Body of pancreas (tissue), 4 donors: ENCODE measurements around the gene DELE1.

Experiments used
- POLR2A ChIP-seq, 3 donors: fragments of 450-650 bp; IDR thresholded peaks; one replicate each; pipeline ENCODE4 v1.6.1; 2016; ENCODE audit warnings: antibody characterized with exemption in 3 of 3, mild to moderate bottlenecking in 2 of 3
- TF ChIP-seq, protein P1 (sequence below), 7 experiments: fragments of 450-650 bp in 4 of 7; fragments of 200-600 bp in 3 of 7; sonication (generic) in 3 of 7; IDR thresholded peaks; one replicate each; pipeline ENCODE4 v1.5.1; 2016 to 2019; ENCODE audit warnings: antibody characterized with exemption in 7 of 7

DNA sequence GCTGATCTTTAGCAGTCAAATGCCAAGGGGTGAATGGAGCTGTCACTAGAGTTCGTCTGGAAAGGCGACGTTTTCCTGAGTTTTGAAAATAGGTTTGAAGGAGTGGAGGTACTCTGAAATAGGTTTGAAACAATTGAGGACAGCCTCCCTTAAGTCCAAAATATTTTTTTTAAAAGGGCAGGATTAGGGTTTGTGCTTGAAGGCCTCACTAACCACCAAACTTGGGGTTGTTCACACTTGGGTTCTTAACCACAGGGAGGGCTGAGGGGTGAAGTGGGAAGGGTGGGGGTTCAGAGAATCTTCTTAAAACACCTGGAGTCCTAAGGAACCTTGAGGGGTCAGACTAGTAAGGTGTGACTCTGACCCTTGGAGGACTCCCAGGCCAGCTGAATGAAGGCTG, 37.8 kb downstream of the DELE1 start:
- no peak for TF ChIP-seq POLR2A (IDR thresholded peaks at IDR 0.05)
- TF ChIP-seq, protein P1, sequence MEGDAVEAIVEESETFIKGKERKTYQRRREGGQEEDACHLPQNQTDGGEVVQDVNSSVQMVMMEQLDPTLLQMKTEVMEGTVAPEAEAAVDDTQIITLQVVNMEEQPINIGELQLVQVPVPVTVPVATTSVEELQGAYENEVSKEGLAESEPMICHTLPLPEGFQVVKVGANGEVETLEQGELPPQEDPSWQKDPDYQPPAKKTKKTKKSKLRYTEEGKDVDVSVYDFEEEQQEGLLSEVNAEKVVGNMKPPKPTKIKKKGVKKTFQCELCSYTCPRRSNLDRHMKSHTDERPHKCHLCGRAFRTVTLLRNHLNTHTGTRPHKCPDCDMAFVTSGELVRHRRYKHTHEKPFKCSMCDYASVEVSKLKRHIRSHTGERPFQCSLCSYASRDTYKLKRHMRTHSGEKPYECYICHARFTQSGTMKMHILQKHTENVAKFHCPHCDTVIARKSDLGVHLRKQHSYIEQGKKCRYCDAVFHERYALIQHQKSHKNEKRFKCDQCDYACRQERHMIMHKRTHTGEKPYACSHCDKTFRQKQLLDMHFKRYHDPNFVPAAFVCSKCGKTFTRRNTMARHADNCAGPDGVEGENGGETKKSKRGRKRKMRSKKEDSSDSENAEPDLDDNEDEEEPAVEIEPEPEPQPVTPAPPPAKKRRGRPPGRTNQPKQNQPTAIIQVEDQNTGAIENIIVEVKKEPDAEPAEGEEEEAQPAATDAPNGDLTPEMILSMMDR (IDR thresholded peaks at IDR 0.05): no peak
